H1 (cell line): ENCODE results near the gene SART1. TPM values are rescaled to one million over a fixed set of nuclear protein-coding genes. Genes with fewer than 3 reads are reported as not detected.

Experiments used
- CTCF ChIA-PET: fragments of 300-600 bp; sonication (Branson Sonifier 250); formaldehyde crosslinking; loops from one replicate; lab custom pipeline; 2021; ENCODE audit not compliant: partially characterized antibody; lab: Charles Lee
- POLR2A ChIA-PET: fragments of 300-600 bp; sonication (Branson Sonifier 250); formaldehyde crosslinking; loops from one replicate; lab custom pipeline; 2021; ENCODE audit warnings: inconsistent platforms; ENCODE audit not compliant: partially characterized antibody; lab: Charles Lee
- DNase-seq, 2 experiments: peaks; one replicate each; pipeline versions ENCODE4 v3.0.0 to v3.0.0-alpha.2; 2010 to 2022; ENCODE audit warnings: low spot score in 2 of 2, low read depth in 1 of 2, mixed read lengths in 1 of 2
- FAIRE-seq: peaks from 2 replicates; lab custom pipeline; 2011; peaks lifted over from hg19 to GRCh38; lab: Jason Lieb, UNC
- H2AFZ ChIP-seq: 2 replicates; pipeline ENCODE4 v1.8.1; 2012; ENCODE audit warnings: low read length, inconsistent platforms
- H2AK5ac ChIP-seq: 2 replicates; pipeline ENCODE4 v1.6.1; 2013; ENCODE audit warnings: low read depth, low read length
- H2BK120ac ChIP-seq: replicated peaks from 2 replicates; pipeline ENCODE3; 2013; ENCODE audit warnings: low read depth, low read length, inconsistent platforms
- H2BK12ac ChIP-seq: 2 replicates; pipeline ENCODE4 v1.6.1; 2013; ENCODE audit warnings: low read depth, low read length
- H2BK15ac ChIP-seq: 2 replicates; pipeline ENCODE4 v1.6.1; 2013; ENCODE audit warnings: low read length
- H2BK20ac ChIP-seq: 2 replicates; pipeline ENCODE4 v1.6.1; 2013; ENCODE audit warnings: low read length
- H2BK5ac ChIP-seq: 2 replicates; pipeline ENCODE4 v1.6.1; 2013; ENCODE audit warnings: low read depth, low read length
- H3K14ac ChIP-seq: 2 replicates; pipeline ENCODE4 v1.6.1; 2013; ENCODE audit warnings: inconsistent platforms; ENCODE audit not compliant: insufficient read length
- H3K18ac ChIP-seq: 2 replicates; pipeline ENCODE4 v1.6.1; 2013; ENCODE audit warnings: low read length; ENCODE audit errors: extremely low read depth
- H3K23ac ChIP-seq: 2 replicates; pipeline ENCODE4 v1.6.1; 2013; ENCODE audit warnings: inconsistent platforms; ENCODE audit not compliant: insufficient read length
- H3K23me2 ChIP-seq: 2 replicates; pipeline ENCODE4 v1.6.1; 2013; ENCODE audit warnings: low read depth, low read length
- H3K27ac ChIP-seq: 2 replicates; pipeline ENCODE4 v1.6.1; 2011; ENCODE audit warnings: low read depth, low read length, inconsistent platforms
- H3K27me3 ChIP-seq, 4 experiments: replicated peaks in 1 of 4; 1 replicate in 1 of 4; 2 replicates in 3 of 4; pipeline versions ENCODE4 v1.6.1 to v1.8.1; 2011 to 2013; ENCODE audit warnings: low read length in 3 of 4, mild to moderate bottlenecking in 3 of 4, inconsistent platforms in 2 of 4, mixed read lengths in 2 of 4, moderate library complexity in 1 of 4; ENCODE audit not compliant: control insufficient read depth in 3 of 4, insufficient read depth in 3 of 4; ENCODE audit errors: extremely low read depth in 1 of 4
- H3K36me3 ChIP-seq, 4 experiments: 2 replicates each; pipeline versions ENCODE4 v1.6.1 to v1.8.1; 2011 to 2013; ENCODE audit warnings: mild to moderate bottlenecking in 4 of 4, low read length in 3 of 4, moderate library complexity in 2 of 4, control low read depth in 1 of 4, inconsistent platforms in 1 of 4; ENCODE audit not compliant: insufficient read depth in 4 of 4, control insufficient read depth in 2 of 4
- H3K4ac ChIP-seq: replicated peaks from 2 replicates; pipeline ENCODE3; 2013; ENCODE audit warnings: low read length, low read depth, mixed read lengths, inconsistent platforms; ENCODE audit not compliant: insufficient read length
- H3K4me1 ChIP-seq, 4 experiments: replicated peaks in 1 of 4; 1 replicate in 1 of 4; 2 replicates in 3 of 4; pipeline versions ENCODE4 v1.6.1 to v1.8.1; 2011 to 2013; ENCODE audit warnings: low read length in 3 of 4, inconsistent platforms in 2 of 4, mixed read lengths in 1 of 4; ENCODE audit not compliant: insufficient read depth in 4 of 4, control insufficient read depth in 3 of 4
- H3K4me2 ChIP-seq, 2 experiments: 2 replicates each; pipeline versions ENCODE4 v1.6.1 to v1.8.1; 2011 to 2013; ENCODE audit warnings: low read depth in 2 of 2, low read length in 2 of 2, control low read depth in 1 of 2, inconsistent platforms in 1 of 2, mild to moderate bottlenecking in 1 of 2; ENCODE audit not compliant: insufficient read depth in 1 of 2
- H3K4me3 ChIP-seq, 4 experiments: fragments of 200-600, 300-600 bp in 1 of 4; sonication (generic), shearing (Covaris generic), sonication (Bioruptor Twin) in 1 of 4; 2 replicates each; pipeline versions ENCODE4 v1.5.1 to v1.8.1; 2011 to 2016; ENCODE audit warnings: low read length in 4 of 4, low read depth in 3 of 4, control low read depth in 2 of 4, inconsistent platforms in 2 of 4, mild to moderate bottlenecking in 2 of 4, mixed read lengths in 1 of 4, moderate library complexity in 1 of 4; ENCODE audit not compliant: insufficient read depth in 2 of 4; ENCODE audit errors: extremely low read depth in 1 of 4
- H3K56ac ChIP-seq: replicated peaks from 2 replicates; pipeline ENCODE3; 2013; ENCODE audit warnings: low read depth, mild to moderate bottlenecking, mixed read lengths, low read length, inconsistent platforms; ENCODE audit not compliant: insufficient read length
- H3K79me1 ChIP-seq: 2 replicates; pipeline ENCODE4 v1.6.1; 2013; ENCODE audit warnings: low read depth, low read length, control low read depth
- H3K79me2 ChIP-seq, 2 experiments: 2 replicates each; pipeline versions ENCODE4 v1.6.1 to v1.8.1; 2012 to 2013; ENCODE audit warnings: low read length in 2 of 2, mild to moderate bottlenecking in 2 of 2, inconsistent platforms in 1 of 2; ENCODE audit not compliant: insufficient read depth in 2 of 2, control insufficient read depth in 1 of 2
- H3K9ac ChIP-seq, 4 experiments: replicated peaks in 1 of 4; 1 replicate in 1 of 4; 2 replicates in 3 of 4; pipeline versions ENCODE4 v1.6.1 to v1.8.1; 2011 to 2013; ENCODE audit warnings: low read depth in 3 of 4, low read length in 3 of 4, control low read depth in 2 of 4, mild to moderate bottlenecking in 2 of 4, moderate library complexity in 2 of 4, inconsistent platforms in 1 of 4; ENCODE audit errors: extremely low read depth in 1 of 4
- H3K9me3 ChIP-seq, 2 experiments: 2 replicates each; pipeline versions ENCODE4 v1.6.1 to v1.8.1; 2012 to 2013; ENCODE audit warnings: mild to moderate bottlenecking in 2 of 2, moderate library complexity in 2 of 2, control low read depth in 1 of 2, inconsistent platforms in 1 of 2, low read depth in 1 of 2, low read length in 1 of 2, mixed read lengths in 1 of 2; ENCODE audit not compliant: insufficient read depth in 2 of 2
- H4K20me1 ChIP-seq, 2 experiments: replicated peaks in 1 of 2; 2 replicates each; pipeline versions ENCODE3 to v1.8.1; 2011 to 2013; ENCODE audit warnings: inconsistent platforms in 2 of 2, low read length in 2 of 2, mild to moderate bottlenecking in 1 of 2; ENCODE audit not compliant: insufficient read depth in 2 of 2, control insufficient read depth in 1 of 2
- H4K5ac ChIP-seq: 2 replicates; pipeline ENCODE4 v1.6.1; 2013; ENCODE audit warnings: low read length, low read depth, mixed read lengths, inconsistent platforms; ENCODE audit not compliant: insufficient read length
- H4K8ac ChIP-seq: 2 replicates; pipeline ENCODE4 v1.8.0; 2013; ENCODE audit warnings: mild to moderate bottlenecking, moderate library complexity, low read length, inconsistent platforms; ENCODE audit not compliant: insufficient read depth; ENCODE audit errors: extremely low read depth
- H4K91ac ChIP-seq: replicated peaks from 2 replicates; pipeline ENCODE3; 2013; ENCODE audit warnings: low read length, mixed read lengths, inconsistent platforms; ENCODE audit not compliant: insufficient read length
- BACH1 ChIP-seq: IDR thresholded peaks from 2 replicates; pipeline ENCODE4 v1.6.1; 2012; ENCODE audit warnings: low read length, improper control_type of control experiment
- CEBPB ChIP-seq: IDR thresholded peaks from 2 replicates; pipeline ENCODE4 v1.6.1; 2012; ENCODE audit warnings: low read depth, low read length
- EZH2 ChIP-seq: fragments of 200-600 bp; sonication (generic); IDR thresholded peaks from 2 replicates; pipeline ENCODE4 v1.7.1; 2012; ENCODE audit warnings: low read depth, mild to moderate bottlenecking, moderate library complexity, low read length, inconsistent platforms; ENCODE audit not compliant: severe bottlenecking
- NRF1 ChIP-seq: IDR thresholded peaks from 2 replicates; pipeline ENCODE4 v1.6.1; 2011; ENCODE audit warnings: mild to moderate bottlenecking, low read depth, low read length, improper control_type of control experiment
- SP1 ChIP-seq: IDR thresholded peaks from 2 replicates; pipeline ENCODE4 v1.6.1; 2011; ENCODE audit warnings: low read depth, low read length
- SP2 ChIP-seq: IDR thresholded peaks from 2 replicates; pipeline ENCODE4 v1.6.1; 2012; ENCODE audit warnings: mild to moderate bottlenecking, low read length, inconsistent platforms
- SRF ChIP-seq: IDR thresholded peaks from 2 replicates; pipeline ENCODE4 v1.6.1; 2011; ENCODE audit warnings: mild to moderate bottlenecking, low read depth, low read length, moderate library complexity
- TAF1 ChIP-seq: IDR thresholded peaks from 2 replicates; pipeline ENCODE4 v1.6.1; 2011; ENCODE audit warnings: mild to moderate bottlenecking, low read depth, low read length
- YY1 ChIP-seq: IDR thresholded peaks from 2 replicates; pipeline ENCODE4 v1.6.1; 2011; ENCODE audit warnings: low read depth, mild to moderate bottlenecking, low read length
- WGBS, 2 experiments: shearing (Covaris generic) in 1 of 2; methylation state at CpG; one replicate each; pipeline versions ENCODE4 v1.1.6 to v1.1.7; 2013 to 2015; ENCODE audit warnings: low lambda C conversion rate in 2 of 2, mixed read lengths in 2 of 2, inconsistent platforms in 1 of 2, low coverage in 1 of 2, missing lambda C conversion rate in 1 of 2; ENCODE audit not compliant: insufficient replicate concordance in 2 of 2, insufficient coverage in 1 of 2, insufficient read length in 1 of 2; ENCODE audit errors: extremely low coverage in 1 of 2, missing lambda C conversion rate in 1 of 2; 5-methylcytosine and 5-hydroxymethylcytosine counted together
- polyA plus RNA-seq, 7 experiments: library from polyadenylated mRNA; depleted of rRNA in 3 of 7; stranded (reverse) in 5 of 7; unstranded in 2 of 7; fragments of >200 nt in 5 of 7; fragments of 200-250 nt in 2 of 7; gene quantifications; 1 replicate in 5 of 7; 2 replicates in 1 of 7; 4 replicates in 1 of 7; pipeline versions ENCODE4 v1.2.1 to v1.2.3, GENCODE V29; 2011 to 2013; ENCODE audit warnings: missing spikeins in 2 of 7, mixed read lengths in 2 of 7
- total RNA-seq: library from RNA; stranded (reverse); fragmentation: NEBNext Ultra II Directional; extraction: Animal tissue kit (Norgen Biotek cat#: 25700); gene quantifications from 2 replicates; pipeline ENCODE4 v1.2.1, GENCODE V29; 2021
- TF ChIP-seq, protein P1 (sequence below): IDR thresholded peaks from 2 replicates; pipeline ENCODE4 v1.6.1; 2012; ENCODE audit warnings: low read length, inconsistent platforms
- TF ChIP-seq, protein P2 (sequence below): IDR thresholded peaks from 2 replicates; pipeline ENCODE4 v1.6.1; 2012; ENCODE audit warnings: inconsistent platforms

The SART1 gene
- total and polyA plus RNA-seq, 2 of the 8 experiments (the other 6 are each of a cell fraction or from before 2014, with no cell fraction given), result 9.7 to 46.1 TPM

DNA sequence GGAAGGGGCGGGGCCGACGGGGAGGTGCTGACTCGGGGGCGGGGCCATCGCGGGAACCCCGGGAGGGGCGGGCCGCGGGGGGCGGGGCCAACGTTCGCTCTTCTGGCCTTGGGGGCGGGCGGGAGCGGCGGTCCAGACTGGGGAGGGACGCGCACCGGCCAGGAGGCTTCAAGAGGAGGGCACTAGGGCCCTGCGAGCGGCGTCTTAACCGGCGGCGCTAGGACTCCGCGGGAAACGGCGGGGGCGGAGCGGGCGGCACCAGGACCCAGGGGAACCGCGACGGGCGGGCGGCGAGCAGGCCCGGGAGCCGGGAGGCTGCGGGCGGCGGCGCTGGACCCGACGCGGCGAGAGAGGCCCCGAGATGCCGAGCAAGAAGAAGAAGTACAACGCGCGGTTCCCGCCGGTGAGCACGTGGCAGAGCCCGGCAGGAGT is 42.4 kb upstream of the SART1 start, which contains the start of gene DRAP1:
Gene DRAP1, plus strand, starts transcription at position 286 of the 432 bp plus-strand sequence. Its CDS starts 76 bp downstream, at position 362.
- Histone ChIP-seq H2BK15ac (0 out of 2 replicates have a peak within 1 kb of the TSS, but pooled peaks have one; percentile 40), H3K27ac (peak within 1 kb of the TSS; percentile 80), H3K56ac (peak within 1 kb of the TSS; percentile 69), H3K23me2 (peaks cover 13% of the 10 kb centered on the region; the same call in 1 of the 2 replicates), H3K4ac (peak within 1 kb of the TSS; percentile 97), H4K91ac (peak within 1 kb of the TSS; percentile 95), H4K8ac (peak within 1 kb of the TSS; percentile 98), H4K20me1 (peaks cover 0 to 7% of the 10 kb centered on the region in 2 experiments), H2BK20ac (no peak within 1 kb of the TSS), H3K9me3 (no peaks in the 10 kb centered on the region), H3K4me1 (peaks cover 0 to 22% (median 13%) of the 10 kb centered on the region in 4 experiments; a peak in 4 of 7 replicates), H2BK5ac (peak within 1 kb of the TSS; percentile 71), H2BK12ac (no peak within 1 kb of the TSS), H2AK5ac (peak within 1 kb of the TSS; percentile 17; the same call in 1 of the 2 replicates), H3K79me2 (peaks cover 0 to 7% of the 10 kb centered on the region in 2 experiments; a peak in 2 of 4 replicates), H3K14ac (no peak within 1 kb of the TSS), H4K5ac (peak within 1 kb of the TSS; percentile 92), H3K36me3 (peaks cover 0 to 8% (median 5%) of the 10 kb centered on the region in 4 experiments; a peak in 4 of 8 replicates), H2AFZ (no peak within 1 kb of the TSS), H2BK120ac (no peak within 1 kb of the TSS), H3K9ac (peak within 1 kb of the TSS; percentile 76 to 92 (median 84)), H3K79me1 (peaks cover 7% of the 10 kb centered on the region; the same call in 1 of the 2 replicates), H3K23ac (no peak within 1 kb of the TSS), H3K4me3 (peak within 1 kb of the TSS; percentile 91 to 98 (median 94)), H3K27me3 (no peaks in the 10 kb centered on the region), H3K18ac (peak within 1 kb of the TSS; percentile 93), H3K4me2 (peak within 1 kb of the TSS; percentile 83 to 94)
- DNase-seq (peak; percentile 85 to 95), FAIRE-seq (no peak)
- POLR2A ChIA-PET, result interaction anchor here (0.9 to 4.9 kb wide), 9 partner anchors 13 to 60 kb away, joined by 3 to 36 read pairs (median 5); partner anchors contain the start of genes CCDC85B and MUS81
- 0% methylated on average over 12 of the region's 59 CpGs; no CpG with 5 or more reads in 1 of the 2 experiments for WGBS, 2 experiments
- CTCF ChIA-PET, result interaction anchor here (0.6 to 2.3 kb wide), 3 partner anchors 13 to 34 kb away, joined by 3 to 7 read pairs (median 3); no protein-coding TSS in a partner anchor
- no peak for TF ChIP-seq YY1
- no peak for TF ChIP-seq NRF1
- 0 out of 2 replicates have a peak, but pooled peaks have one; percentile 11 for TF ChIP-seq SP2
- no peak for TF ChIP-seq EZH2
- TF ChIP-seq SP1, result peak; percentile 97
- TF ChIP-seq, protein P1, sequence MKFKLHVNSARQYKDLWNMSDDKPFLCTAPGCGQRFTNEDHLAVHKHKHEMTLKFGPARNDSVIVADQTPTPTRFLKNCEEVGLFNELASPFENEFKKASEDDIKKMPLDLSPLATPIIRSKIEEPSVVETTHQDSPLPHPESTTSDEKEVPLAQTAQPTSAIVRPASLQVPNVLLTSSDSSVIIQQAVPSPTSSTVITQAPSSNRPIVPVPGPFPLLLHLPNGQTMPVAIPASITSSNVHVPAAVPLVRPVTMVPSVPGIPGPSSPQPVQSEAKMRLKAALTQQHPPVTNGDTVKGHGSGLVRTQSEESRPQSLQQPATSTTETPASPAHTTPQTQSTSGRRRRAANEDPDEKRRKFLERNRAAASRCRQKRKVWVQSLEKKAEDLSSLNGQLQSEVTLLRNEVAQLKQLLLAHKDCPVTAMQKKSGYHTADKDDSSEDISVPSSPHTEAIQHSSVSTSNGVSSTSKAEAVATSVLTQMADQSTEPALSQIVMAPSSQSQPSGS, result peak; percentile 75; the same call in 1 of the 2 replicates
- TF ChIP-seq BACH1, result no peak; the same call in 1 of the 2 replicates
- TF ChIP-seq, protein P2, sequence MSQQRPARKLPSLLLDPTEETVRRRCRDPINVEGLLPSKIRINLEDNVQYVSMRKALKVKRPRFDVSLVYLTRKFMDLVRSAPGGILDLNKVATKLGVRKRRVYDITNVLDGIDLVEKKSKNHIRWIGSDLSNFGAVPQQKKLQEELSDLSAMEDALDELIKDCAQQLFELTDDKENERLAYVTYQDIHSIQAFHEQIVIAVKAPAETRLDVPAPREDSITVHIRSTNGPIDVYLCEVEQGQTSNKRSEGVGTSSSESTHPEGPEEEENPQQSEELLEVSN, result peak; percentile 88
- TF ChIP-seq TAF1, result peak; percentile 71
- TF ChIP-seq CEBPB, result no peak
- peak; percentile 32; the same call in 1 of the 2 replicates for TF ChIP-seq SRF
